Measurements from ENCODE around the gene DTX1.
A peak's percentile ranks its signal among the peaks of the same experiment; 100 is the strongest.

Gene DTX1

DNA sequence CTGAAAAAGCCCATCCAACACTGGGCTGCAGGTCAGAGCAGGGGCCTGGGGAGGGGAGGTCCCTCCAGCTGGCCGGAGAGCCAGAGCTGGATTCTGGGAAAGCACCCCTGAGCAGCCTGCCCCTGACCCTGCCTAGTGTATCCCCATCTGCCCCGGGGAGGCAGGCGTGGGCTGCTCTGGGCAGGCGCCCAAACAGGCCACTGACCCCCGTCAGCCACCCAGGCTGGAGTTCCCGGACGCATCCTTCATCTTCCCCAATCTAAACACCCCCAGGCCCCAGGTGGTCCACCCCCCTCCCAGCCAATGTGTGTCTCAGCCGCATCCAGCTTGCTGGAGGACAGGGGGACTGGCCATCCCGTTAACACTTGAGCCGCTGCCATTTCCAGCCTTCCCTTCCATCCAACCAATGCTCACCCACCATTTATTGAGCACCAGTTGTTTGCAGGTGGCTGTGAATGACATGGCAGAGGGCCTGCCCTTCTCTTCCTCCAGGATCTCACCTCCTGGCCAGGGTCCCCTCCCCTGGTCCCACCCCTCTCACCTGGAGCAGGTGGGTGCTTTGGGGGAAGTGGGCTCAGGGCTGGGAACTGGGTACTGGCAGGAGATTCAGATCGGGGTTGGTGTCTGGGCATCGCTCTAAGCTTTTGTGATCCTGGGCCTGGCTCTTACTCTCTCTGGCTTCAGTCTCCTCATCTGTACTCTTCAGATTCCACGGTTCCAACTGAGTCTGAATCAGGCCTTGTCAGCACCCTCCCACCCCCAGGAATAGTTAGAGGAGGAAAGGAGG is 743 bp upstream of the DTX1 start:
- no peak for DNase-seq

DNA sequence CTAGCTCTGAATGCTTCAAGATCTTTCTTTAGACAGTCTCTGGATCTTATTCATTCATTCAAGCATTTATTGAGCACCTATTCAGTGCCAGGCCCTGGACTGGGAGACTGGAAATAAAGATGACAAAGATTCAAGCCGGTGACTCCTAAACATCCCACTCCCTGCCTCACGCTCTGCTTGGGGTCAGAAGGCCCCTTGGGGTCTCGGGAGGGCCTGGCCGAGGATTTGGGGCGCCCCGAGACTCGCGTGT is 224 bp upstream of the DTX1 start:
- DNase-seq = no peak

DNA sequence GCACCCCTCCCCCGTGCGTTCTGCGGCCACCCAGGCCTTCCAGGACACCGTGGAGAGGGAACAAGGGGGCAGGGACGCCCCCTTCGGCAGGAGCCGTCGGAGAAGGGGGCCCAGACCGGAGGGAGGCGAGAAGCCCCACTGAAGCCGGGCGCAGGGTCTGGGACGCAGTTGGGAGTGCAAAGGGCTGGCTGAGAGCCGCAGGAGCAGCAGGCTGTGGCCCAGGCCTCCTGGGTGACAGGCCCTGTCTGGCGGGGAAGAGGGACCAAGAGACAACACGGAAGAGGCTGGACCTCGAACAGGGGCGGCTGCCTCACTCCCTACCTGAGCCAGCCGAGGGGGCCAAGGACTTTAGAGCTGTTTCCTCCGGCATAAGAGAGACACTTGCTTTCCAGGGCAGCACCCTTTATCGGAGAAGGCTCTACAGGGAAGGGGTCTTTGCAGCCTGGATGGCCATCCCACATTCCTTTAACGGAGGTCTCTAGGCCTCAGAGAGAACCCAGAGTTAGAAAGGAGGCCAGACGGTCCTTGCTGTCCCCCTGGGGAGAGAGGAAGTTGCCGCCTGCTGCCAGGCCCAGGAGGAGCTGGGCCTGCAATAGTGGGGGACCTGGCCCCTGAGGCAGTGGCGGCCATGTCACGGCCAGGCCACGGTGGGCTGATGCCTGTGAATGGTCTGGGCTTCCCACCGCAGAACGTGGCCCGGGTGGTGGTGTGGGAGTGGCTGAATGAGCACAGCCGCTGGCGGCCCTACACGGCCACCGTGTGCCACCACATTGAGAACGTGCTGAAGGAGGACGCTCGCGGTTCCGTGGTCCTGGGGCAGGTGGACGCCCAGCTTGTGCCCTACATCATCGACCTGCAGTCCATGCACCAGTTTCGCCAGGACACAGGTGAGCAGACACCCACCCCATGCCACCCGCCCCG is 1.3 kb downstream of the DTX1 start:
- DNase-seq = no peak

DNA sequence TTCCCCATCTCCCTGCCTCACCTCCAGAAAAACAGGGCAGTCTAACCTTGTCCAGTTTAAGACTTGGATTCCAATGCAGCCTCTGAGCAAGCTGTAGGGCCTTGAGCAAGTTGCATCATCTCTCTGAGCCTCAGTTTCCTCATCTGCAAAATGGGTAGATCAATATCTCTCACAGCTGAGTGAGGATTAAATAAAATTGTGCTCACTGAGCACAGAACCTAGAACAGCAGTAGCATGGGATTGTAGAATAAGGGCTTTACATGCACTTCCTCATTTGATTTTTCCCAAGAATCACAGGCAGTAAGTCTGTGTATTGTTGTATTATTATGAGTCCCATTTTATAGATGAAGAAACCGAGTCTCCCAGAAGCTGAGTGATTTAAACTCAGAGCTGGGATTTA is 2.0 kb downstream of the DTX1 start:
- DNase-seq = peak in 1 of 4 experiments; percentile 31

DNA sequence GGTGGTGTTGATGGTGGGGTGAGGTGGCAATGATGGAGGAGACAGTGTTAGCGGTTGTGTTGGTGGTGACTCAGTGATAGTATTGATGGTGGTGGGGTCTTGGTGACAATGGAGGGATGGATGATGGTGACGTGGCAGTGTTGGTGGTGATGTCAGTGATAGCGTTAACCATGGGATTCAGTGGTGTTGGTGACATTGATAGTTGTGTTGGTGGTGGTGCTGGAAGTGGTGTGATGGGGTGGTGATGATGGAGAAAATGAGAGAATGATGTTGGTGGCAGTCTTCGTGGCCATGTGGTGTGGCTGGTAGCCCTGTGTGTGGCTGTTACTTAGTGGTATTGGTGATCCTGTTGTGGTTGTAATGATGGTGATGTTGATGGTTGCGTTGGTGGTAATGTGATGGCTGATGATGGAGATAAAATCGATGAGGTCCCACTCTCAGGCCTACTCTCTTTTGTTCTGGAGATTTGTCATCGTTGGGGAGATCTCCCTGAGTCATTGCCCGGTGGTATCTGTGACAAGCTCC is 2.6 kb downstream of the DTX1 start:
- no peak for DNase-seq

GRCh38 chr12:113060336-113060960 is 3.9 kb downstream of the DTX1 start:
- DNase-seq = no peak

- DNase-seq = no peak
Measured at GRCh38 chr12:113061061-113061694, 4.6 kb downstream of the DTX1 start.

- peak in 3 of 4 experiments; percentile 28 to 59 (median 58) for DNase-seq
Measured at GRCh38 chr12:113062502-113063395, 6.2 kb downstream of the DTX1 start.

- no peak for DNase-seq
Measured at GRCh38 chr12:113063396-113064350, 7.1 kb downstream of the DTX1 start.

DNA sequence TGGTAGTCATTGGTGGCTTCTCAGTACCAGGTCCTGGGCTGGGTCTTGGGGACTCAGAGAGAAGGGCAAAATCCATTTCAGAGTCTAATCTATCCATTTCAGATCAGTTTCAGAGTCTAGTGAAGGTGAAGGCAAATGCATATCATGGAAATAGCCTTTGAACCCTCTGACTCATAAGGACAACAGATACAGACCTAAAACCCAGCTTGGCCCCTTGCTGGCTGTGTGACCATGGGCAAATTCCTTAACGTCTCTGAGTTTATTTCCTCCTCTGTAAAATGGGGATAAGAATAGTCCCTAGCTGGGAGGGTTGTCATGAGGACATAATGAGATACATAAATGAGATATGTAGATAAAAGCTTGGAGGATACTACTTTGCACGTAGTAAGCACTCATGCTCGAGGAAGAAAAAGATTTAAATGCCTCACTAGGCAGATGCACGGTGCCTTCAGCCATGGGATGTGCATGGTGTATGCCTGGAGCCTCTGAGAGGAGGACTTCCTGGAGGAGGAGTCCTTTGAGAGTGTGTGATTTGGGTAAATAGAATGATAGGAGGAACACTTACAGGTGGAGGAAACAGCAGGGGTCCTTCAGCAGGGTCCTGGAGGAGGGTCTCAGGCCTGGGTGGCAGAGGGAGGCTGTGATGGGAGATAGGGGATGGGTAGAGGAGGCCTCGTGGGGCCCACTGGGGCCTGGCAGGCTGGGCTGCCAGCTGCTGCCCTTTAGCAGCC is 8.0 kb downstream of the DTX1 start:
- no peak for DNase-seq

GRCh38 chr12:113065126-113066007 is 8.8 kb downstream of the DTX1 start:
- peak in 3 of 4 experiments; percentile 19 to 45 (median 42) for DNase-seq

DNA sequence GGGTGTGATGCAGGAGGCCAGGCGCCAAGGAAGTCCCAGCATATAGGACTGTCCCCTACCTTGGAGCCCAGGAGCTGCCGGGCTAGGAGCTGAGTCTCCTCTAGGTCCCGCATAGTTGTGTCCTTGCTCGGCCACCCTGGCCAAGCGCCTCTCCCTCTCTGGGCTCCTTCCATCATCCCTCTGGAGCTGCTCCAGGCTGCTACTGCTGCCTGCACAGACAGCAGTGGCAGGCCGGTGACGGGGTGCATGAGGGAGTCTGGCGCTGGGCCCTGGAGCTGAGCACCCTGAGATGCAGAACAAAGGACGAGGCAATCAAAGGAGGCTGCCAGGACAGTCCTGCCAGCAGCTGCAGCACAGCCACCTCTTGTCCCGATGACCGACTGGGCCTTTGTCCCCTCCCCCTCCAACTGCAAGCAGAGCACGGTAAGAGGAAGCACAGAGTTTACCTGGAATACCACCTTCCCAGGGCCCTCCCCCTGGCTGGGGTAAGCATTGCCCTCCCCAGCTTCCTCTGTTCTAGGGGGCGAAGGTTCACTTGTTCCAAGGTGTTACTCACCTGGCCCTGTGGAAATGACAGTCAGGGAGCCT is 10.4 kb downstream of the DTX1 start:
- DNase-seq = no peak

GRCh38 chr12:113067987-113068935 is 11.7 kb downstream of the DTX1 start:
- no peak for DNase-seq

DNA sequence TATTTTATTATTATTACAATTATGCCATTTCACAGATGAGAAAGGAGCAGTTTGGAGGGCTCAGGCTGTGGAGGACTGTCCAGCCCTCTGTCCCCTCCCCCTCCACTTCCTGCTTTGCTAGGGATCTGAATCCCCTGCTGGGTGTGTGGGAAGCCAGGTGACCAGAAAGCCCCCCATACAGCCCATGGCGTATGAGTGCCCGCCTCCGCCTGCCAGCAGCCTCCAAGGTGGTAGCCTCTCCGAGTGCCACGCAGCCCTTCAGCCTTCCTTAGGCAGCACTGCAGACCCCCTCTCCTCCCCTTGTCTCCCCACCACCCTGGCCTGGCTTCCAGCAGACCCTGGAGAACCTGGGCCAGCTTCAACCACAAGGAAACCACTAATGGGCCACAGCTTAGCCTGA is 12.6 kb downstream of the DTX1 start:
- no peak for DNase-seq

- DNase-seq = no peak
Measured at GRCh38 chr12:113069751-113070116, 13.2 kb downstream of the DTX1 start.

- DNase-seq = peak; percentile 90 to 96 (median 94)
Measured at GRCh38 chr12:113070117-113070906, 13.8 kb downstream of the DTX1 start.
